ENCODE results near the gene KCNJ4. TPM values are rescaled to one million over a fixed set of nuclear protein-coding genes. Genes with fewer than 3 reads are reported as not detected.
A peak's percentile ranks its signal among the peaks of the same experiment; 100 is the strongest.

Gene KCNJ4
- 0.43 and 0.57 TPM in 2 replicates for total RNA-seq
- long read RNA-seq = 0 reads

DNA sequence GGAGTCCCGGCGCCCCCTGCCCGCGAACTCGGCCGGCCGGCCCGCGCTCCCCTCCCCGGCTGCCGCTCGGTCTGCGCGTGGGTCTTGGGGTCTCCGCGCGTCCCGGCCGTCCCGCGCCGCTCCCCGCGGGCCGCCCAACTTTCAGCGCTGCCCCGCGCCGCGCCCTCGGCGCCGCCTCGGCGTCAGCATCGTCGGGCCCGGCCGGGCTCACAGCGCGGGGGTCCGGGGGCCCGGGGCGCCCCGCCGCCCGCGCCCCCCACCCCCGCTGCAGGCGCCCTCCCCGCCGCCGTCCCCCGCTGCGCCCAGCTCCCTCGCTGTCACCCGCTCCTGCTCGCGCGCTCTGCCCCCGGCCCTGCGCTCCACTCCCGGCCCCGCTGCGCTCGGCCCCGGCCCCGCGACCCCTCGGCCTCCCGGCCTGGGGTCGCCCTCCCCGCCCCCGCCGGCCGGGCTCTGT, at the start of gene KCNJ4:
Gene KCNJ4, minus strand, starts transcription at position 124 of the 454 bp plus-strand sequence. CDS start 27,067 bp downstream, outside the sequence.
- TF ChIP-seq, protein P1, sequence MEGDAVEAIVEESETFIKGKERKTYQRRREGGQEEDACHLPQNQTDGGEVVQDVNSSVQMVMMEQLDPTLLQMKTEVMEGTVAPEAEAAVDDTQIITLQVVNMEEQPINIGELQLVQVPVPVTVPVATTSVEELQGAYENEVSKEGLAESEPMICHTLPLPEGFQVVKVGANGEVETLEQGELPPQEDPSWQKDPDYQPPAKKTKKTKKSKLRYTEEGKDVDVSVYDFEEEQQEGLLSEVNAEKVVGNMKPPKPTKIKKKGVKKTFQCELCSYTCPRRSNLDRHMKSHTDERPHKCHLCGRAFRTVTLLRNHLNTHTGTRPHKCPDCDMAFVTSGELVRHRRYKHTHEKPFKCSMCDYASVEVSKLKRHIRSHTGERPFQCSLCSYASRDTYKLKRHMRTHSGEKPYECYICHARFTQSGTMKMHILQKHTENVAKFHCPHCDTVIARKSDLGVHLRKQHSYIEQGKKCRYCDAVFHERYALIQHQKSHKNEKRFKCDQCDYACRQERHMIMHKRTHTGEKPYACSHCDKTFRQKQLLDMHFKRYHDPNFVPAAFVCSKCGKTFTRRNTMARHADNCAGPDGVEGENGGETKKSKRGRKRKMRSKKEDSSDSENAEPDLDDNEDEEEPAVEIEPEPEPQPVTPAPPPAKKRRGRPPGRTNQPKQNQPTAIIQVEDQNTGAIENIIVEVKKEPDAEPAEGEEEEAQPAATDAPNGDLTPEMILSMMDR (IDR thresholded peaks at IDR 0.05) = no peak
- Mint-ChIP-seq H3K27ac (ENCODE audit: unreplicated experiment) (no peak within 1 kb of the TSS), H3K36me3 (ENCODE audit: unreplicated experiment) (no peaks in the 10 kb centered on the region), H3K9me3 (ENCODE audit: unreplicated experiment) (no peaks in the 10 kb centered on the region), H3K27me3 (ENCODE audit: unreplicated experiment) (peaks cover 64% of the 10 kb centered on the region), H3K4me1 (ENCODE audit: unreplicated experiment) (peaks cover 6% of the 10 kb centered on the region), H3K4me3 (ENCODE audit: unreplicated experiment) (peak within 1 kb of the TSS; percentile 67)
- DNase-seq (ENCODE audit: extremely low spot score, unreplicated experiment) = no peak

DNA sequence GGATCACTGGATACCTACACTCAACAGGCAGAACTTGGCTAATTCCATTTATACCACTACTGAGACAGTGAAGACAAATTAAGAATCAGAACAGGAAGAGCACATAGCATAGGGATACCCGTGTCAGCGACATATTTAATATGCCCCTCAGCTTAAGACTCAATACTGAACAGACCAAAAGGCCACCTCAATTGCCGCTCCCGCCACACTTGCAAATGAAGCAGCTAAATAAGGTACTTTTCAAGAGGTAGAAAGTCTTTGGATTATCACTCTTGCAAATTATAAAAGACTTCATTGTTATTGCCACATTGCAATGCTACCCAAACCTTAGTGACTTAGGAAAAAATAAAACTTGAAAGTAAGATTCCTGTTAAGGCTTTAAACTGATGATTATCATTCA, 48.0 kb upstream of the KCNJ4 start:
- TF ChIP-seq, protein P1 (IDR thresholded peaks at IDR 0.05) = no peak
- H3K27ac Mint-ChIP-seq (ENCODE audit: unreplicated experiment) = peak overlapping the region; percentile 95
- H3K4me1 Mint-ChIP-seq (ENCODE audit: unreplicated experiment) = peaks cover 40% of the 10 kb centered on the region
- H3K36me3 Mint-ChIP-seq (ENCODE audit: unreplicated experiment) = peaks cover 53% of the 10 kb centered on the region
- H3K27me3 Mint-ChIP-seq (ENCODE audit: unreplicated experiment) = no peaks in the 10 kb centered on the region
- H3K9me3 Mint-ChIP-seq (ENCODE audit: unreplicated experiment) = no peaks in the 10 kb centered on the region
- DNase-seq (ENCODE audit: extremely low spot score, unreplicated experiment) = no peak
- peak overlapping the region; percentile 97 for H3K4me3 Mint-ChIP-seq (ENCODE audit: unreplicated experiment)

DNA sequence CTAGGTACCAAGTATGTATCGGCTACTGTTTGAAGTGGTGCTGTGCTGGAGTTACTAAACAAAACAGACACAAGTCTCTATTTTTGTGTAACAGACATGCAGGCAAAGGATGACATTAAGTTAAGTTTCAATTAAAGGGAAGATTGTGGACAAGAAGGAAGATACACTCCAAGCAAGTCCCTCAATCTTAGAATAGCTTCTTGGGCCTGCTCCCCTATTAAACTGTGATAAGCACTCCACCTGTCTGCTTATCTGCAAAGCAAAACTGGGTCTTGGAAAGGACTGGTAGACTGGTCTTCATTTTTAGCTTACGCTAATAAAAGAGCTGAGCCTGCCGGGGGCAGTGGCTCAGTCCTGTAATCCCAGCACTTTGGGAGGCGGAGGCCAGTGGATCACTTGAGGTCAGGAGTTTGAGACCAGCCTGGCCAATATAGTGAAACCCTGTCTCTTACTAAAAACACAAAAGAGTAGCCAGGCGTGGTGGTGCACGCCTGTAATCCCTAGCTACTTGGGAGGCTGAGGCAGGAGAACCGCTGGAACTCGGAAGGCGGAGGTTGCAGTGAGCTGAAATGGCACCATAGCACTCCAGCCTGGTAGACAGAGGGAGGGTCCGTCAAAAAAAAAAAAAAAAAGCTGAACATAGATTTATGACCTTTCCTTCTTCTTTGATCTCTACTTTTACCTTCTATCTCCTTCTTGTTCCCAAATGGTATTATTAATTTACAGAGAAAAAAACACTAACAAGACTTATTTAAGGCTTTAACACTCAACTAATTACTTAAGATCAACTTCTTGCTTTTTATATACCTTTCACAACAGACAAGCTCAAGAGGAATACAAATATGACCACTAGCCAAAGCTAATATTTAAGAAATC, 47.0 kb upstream of the KCNJ4 start:
- Mint-ChIP-seq H3K4me3 (ENCODE audit: unreplicated experiment) (peak overlapping the region; percentile 97), H3K36me3 (ENCODE audit: unreplicated experiment) (peaks cover 59% of the 10 kb centered on the region), H3K27ac (ENCODE audit: unreplicated experiment) (peak overlapping the region; percentile 95), H3K9me3 (ENCODE audit: unreplicated experiment) (no peaks in the 10 kb centered on the region), H3K4me1 (ENCODE audit: unreplicated experiment) (peaks cover 40% of the 10 kb centered on the region), H3K27me3 (ENCODE audit: unreplicated experiment) (no peaks in the 10 kb centered on the region)
- TF ChIP-seq, protein P1 (IDR thresholded peaks at IDR 0.05) = no peak
- no peak for DNase-seq (ENCODE audit: extremely low spot score, unreplicated experiment)

DNA sequence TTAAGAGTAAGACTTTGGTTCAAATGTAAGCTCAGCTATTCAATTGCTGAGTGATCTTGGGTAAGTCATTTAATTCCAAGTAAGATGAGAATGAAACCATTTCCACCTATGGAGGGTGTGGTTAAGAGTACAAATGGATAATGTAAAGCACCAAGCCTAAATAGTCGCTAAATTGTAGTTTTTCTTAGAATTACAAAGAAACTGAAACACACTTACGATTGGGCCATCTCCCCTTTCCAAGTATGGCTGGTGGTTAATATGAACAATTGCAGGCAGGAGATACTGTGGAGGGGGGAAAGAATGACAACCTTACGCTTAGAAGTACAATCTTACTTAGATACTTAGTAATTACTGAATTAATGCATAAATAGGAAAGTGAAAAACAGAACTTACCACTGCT, 42.9 kb upstream of the KCNJ4 start:
- peaks cover 68% of the 10 kb centered on the region for H3K36me3 Mint-ChIP-seq (ENCODE audit: unreplicated experiment)
- H3K4me1 Mint-ChIP-seq (ENCODE audit: unreplicated experiment) = peaks cover 31% of the 10 kb centered on the region
- no peak for DNase-seq (ENCODE audit: extremely low spot score, unreplicated experiment)
- no peaks in the 10 kb centered on the region for H3K27me3 Mint-ChIP-seq (ENCODE audit: unreplicated experiment)
- no peak overlapping the region for H3K27ac Mint-ChIP-seq (ENCODE audit: unreplicated experiment)
- TF ChIP-seq, protein P1 (IDR thresholded peaks at IDR 0.05) = no peak
- H3K9me3 Mint-ChIP-seq (ENCODE audit: unreplicated experiment) = no peaks in the 10 kb centered on the region
- no peak overlapping the region for H3K4me3 Mint-ChIP-seq (ENCODE audit: unreplicated experiment)

DNA sequence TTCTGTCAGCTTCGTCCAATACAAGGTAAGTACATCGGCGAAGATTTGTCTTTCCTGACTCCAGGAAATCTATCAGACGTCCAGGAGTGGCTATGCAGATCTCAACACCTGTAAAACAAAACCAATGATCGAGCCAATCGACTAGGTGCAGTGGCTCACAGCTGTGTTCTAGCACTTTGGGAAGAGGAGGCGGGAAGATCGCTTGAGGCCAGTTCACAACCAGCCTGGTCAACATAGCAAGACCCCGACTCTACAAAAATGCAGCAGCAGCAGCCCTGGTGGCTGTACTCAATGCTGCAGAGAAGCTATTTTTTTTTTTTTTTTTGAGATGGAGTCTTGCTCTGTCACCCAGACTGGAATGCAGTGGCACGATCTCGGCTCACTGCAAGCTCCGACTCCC, 39.9 kb upstream of the KCNJ4 start:
- H3K36me3 Mint-ChIP-seq (ENCODE audit: unreplicated experiment) = peaks cover 71% of the 10 kb centered on the region
- H3K27me3 Mint-ChIP-seq (ENCODE audit: unreplicated experiment) = no peaks in the 10 kb centered on the region
- H3K4me1 Mint-ChIP-seq (ENCODE audit: unreplicated experiment) = peaks cover 31% of the 10 kb centered on the region
- H3K27ac Mint-ChIP-seq (ENCODE audit: unreplicated experiment) = no peak overlapping the region
- no peak for DNase-seq (ENCODE audit: extremely low spot score, unreplicated experiment)
- H3K9me3 Mint-ChIP-seq (ENCODE audit: unreplicated experiment) = no peaks in the 10 kb centered on the region
- TF ChIP-seq, protein P1 (IDR thresholded peaks at IDR 0.05) = no peak
- no peak overlapping the region for H3K4me3 Mint-ChIP-seq (ENCODE audit: unreplicated experiment)

Measured in osteocyte (in vitro differentiated cells).